ENCODE data around the gene TSPOAP1. TPM values are rescaled to one million over a fixed set of nuclear protein-coding genes. Genes with fewer than 3 reads are reported as not detected.

TSPOAP1 gene
- total RNA-seq, 1 donor from 2014 or later = 0.05 TPM

- no peak for TF ChIP-seq CTCF (IDR thresholded peaks at IDR 0.05)
- DNase-seq (ENCODE audit: extremely low spot score, unreplicated experiment) = peak; percentile 95
- Mint-ChIP-seq H3K36me3 (ENCODE audit: unreplicated experiment) (peaks cover 30% of the 10 kb centered on the region), H3K9me3 (ENCODE audit: unreplicated experiment) (no peaks in the 10 kb centered on the region), H3K27me3 (ENCODE audit: unreplicated experiment) (no peaks in the 10 kb centered on the region), H3K4me1 (ENCODE audit: unreplicated experiment) (peaks cover 24% of the 10 kb centered on the region), H3K4me3 (ENCODE audit: unreplicated experiment) (peak within 1 kb of the TSS; percentile 100), H3K27ac (ENCODE audit: unreplicated experiment) (peak within 1 kb of the TSS; percentile 97)
Measured at GRCh38 chr17:58351831-58352595, 23.4 kb upstream of the TSPOAP1 start, which contains the start of gene SUPT4H1. Gene SUPT4H1 (minus strand): TSS chr17:58352201. CDS start chr17:58352135, 66 bp downstream.

- peaks cover 24% of the 10 kb centered on the region for H3K4me1 Mint-ChIP-seq (ENCODE audit: unreplicated experiment)
- peak overlapping the region; percentile 97 for H3K27ac Mint-ChIP-seq (ENCODE audit: unreplicated experiment)
- H3K4me3 Mint-ChIP-seq (ENCODE audit: unreplicated experiment) = peak overlapping the region; percentile 100
Measured at GRCh38 chr17:58351182-58351581, 22.6 kb upstream of the TSPOAP1 start.

GRCh38 chr17:58348038-58348437, 19.4 kb upstream of the TSPOAP1 start:
- no peak for DNase-seq (ENCODE audit: extremely low spot score, unreplicated experiment)
- H3K36me3 Mint-ChIP-seq (ENCODE audit: unreplicated experiment) = peaks cover 58% of the 10 kb centered on the region
- H3K27ac Mint-ChIP-seq (ENCODE audit: unreplicated experiment) = no peak overlapping the region
- H3K27me3 Mint-ChIP-seq (ENCODE audit: unreplicated experiment) = no peaks in the 10 kb centered on the region
- no peaks in the 10 kb centered on the region for H3K9me3 Mint-ChIP-seq (ENCODE audit: unreplicated experiment)
- peaks cover 17% of the 10 kb centered on the region for H3K4me1 Mint-ChIP-seq (ENCODE audit: unreplicated experiment)
- no peak for TF ChIP-seq CTCF (IDR thresholded peaks at IDR 0.05)
- H3K4me3 Mint-ChIP-seq (ENCODE audit: unreplicated experiment) = no peak overlapping the region

More at GRCh38 chr17:58351182-58351581, 22.6 kb upstream of the TSPOAP1 start:
- no peaks in the 10 kb centered on the region for H3K9me3 Mint-ChIP-seq (ENCODE audit: unreplicated experiment)
- no peak for TF ChIP-seq CTCF (IDR thresholded peaks at IDR 0.05)
- no peaks in the 10 kb centered on the region for H3K27me3 Mint-ChIP-seq (ENCODE audit: unreplicated experiment)
- DNase-seq (ENCODE audit: extremely low spot score, unreplicated experiment) = no peak
- H3K36me3 Mint-ChIP-seq (ENCODE audit: unreplicated experiment) = peaks cover 39% of the 10 kb centered on the region

GRCh38 chr17:58345500-58345899, 16.9 kb upstream of the TSPOAP1 start:
- H3K4me1 Mint-ChIP-seq (ENCODE audit: unreplicated experiment) = peaks cover 2% of the 10 kb centered on the region
- TF ChIP-seq CTCF (IDR thresholded peaks at IDR 0.05) = no peak
- H3K9me3 Mint-ChIP-seq (ENCODE audit: unreplicated experiment) = no peaks in the 10 kb centered on the region
- DNase-seq (ENCODE audit: extremely low spot score, unreplicated experiment) = no peak
- peaks cover 50% of the 10 kb centered on the region for H3K36me3 Mint-ChIP-seq (ENCODE audit: unreplicated experiment)
- no peaks in the 10 kb centered on the region for H3K27me3 Mint-ChIP-seq (ENCODE audit: unreplicated experiment)
- no peak overlapping the region for H3K4me3 Mint-ChIP-seq (ENCODE audit: unreplicated experiment)
- no peak overlapping the region for H3K27ac Mint-ChIP-seq (ENCODE audit: unreplicated experiment)

GRCh38 chr17:58344791-58345157, 16.2 kb upstream of the TSPOAP1 start:
- Mint-ChIP-seq H3K9me3 (ENCODE audit: unreplicated experiment) (no peaks in the 10 kb centered on the region), H3K4me3 (ENCODE audit: unreplicated experiment) (no peak overlapping the region), H3K4me1 (ENCODE audit: unreplicated experiment) (peaks cover 2% of the 10 kb centered on the region), H3K27me3 (ENCODE audit: unreplicated experiment) (no peaks in the 10 kb centered on the region), H3K27ac (ENCODE audit: unreplicated experiment) (no peak overlapping the region), H3K36me3 (ENCODE audit: unreplicated experiment) (peaks cover 49% of the 10 kb centered on the region)
- DNase-seq (ENCODE audit: extremely low spot score, unreplicated experiment) = no peak
- TF ChIP-seq CTCF (IDR thresholded peaks at IDR 0.05) = no peak
